Activated CD4-positive, alpha-beta memory T cell treated with anti-CD3 and anti-CD28 coated beads, Interleukin-2, amount 10 ng/mL, durations not matched to agents 7 days and 5 days (primary cell): ENCODE results near the gene TLX1. TPM values are rescaled to one million over a fixed set of nuclear protein-coding genes. Genes with fewer than 3 reads are reported as not detected.

Experiments
- CTCF ChIA-PET: fragments of 350-600 bp; sonication (Branson Sonifier 250); formaldehyde crosslinking; loops from one replicate; lab custom pipeline; 2021; ENCODE audit warnings: antibody characterized with exemption, inconsistent platforms; lab: Charles Lee
- POLR2A ChIA-PET: fragments of 350-600 bp; sonication (Branson Sonifier 250); formaldehyde crosslinking; loops from one replicate; lab custom pipeline; 2021; ENCODE audit warnings: antibody characterized with exemption; lab: Charles Lee
- DNase-seq: peaks from one replicate; pipeline ENCODE4 v3.0.0-alpha.2; 2020
- H3K27ac Mint-ChIP-seq: one replicate; pipeline ENCODE4 v1.8.0; 2021; ENCODE audit warnings: mild to moderate bottlenecking, mixed read lengths
- H3K27me3 Mint-ChIP-seq: one replicate; pipeline ENCODE4 v1.8.0; 2021; ENCODE audit warnings: mixed read lengths
- H3K36me3 Mint-ChIP-seq: one replicate; pipeline ENCODE4 v1.8.0; 2021; ENCODE audit warnings: low read depth, mixed read lengths
- H3K4me1 Mint-ChIP-seq: one replicate; pipeline ENCODE4 v1.8.0; 2021; ENCODE audit warnings: mixed read lengths
- H3K4me3 Mint-ChIP-seq: one replicate; pipeline ENCODE4 v1.8.0; 2021; ENCODE audit warnings: mild to moderate bottlenecking, mixed read lengths
- H3K9me3 Mint-ChIP-seq: one replicate; pipeline ENCODE4 v1.8.0; 2021; ENCODE audit warnings: mixed read lengths
- total RNA-seq, 2 experiments: library from RNA; stranded (reverse); gene quantifications; one replicate each; pipeline ENCODE4 v1.2.3, GENCODE V29; 2021

The TLX1 gene
- total RNA-seq, 2 experiments from 2014 or later, result not detected

DNA sequence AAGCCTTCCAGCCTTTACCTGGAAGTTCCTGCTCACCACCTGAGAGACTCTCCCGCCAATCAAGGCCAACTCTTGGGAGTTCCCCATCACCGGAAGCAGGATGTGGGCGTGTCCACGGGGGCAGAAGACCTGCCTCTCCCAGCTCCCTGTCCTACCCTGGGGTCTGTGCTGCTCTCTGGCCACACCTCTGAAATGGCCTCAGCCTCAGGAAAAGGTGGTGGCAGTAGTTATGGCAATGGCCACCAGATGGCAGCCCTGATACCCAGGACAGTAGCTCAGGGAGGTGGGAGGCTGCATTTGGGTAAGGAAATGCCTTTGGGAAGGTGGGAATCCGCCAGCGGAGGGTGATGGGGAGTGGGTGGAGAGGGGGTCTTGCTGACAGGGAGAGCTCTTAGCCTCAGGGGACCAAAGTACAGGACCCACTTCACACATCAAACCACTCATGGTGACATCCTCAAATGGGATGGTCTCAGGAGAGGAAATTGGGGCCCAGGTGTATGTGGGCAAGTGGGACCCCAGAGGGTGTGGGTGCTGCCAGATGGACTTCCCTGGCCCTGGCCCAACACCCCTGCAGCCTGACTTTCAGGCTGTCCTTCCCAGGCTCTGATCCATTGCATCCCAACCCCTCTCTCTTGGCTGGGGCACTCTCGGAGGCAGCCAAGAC is 35.4 kb upstream of the TLX1 start:
- DNase-seq, result peak; percentile 78
- Mint-ChIP-seq H3K4me3 (no peak overlapping the region), H3K4me1 (no peaks in the 10 kb centered on the region), H3K27me3 (peaks cover 21% of the 10 kb centered on the region), H3K9me3 (no peaks in the 10 kb centered on the region), H3K36me3 (no peaks in the 10 kb centered on the region), H3K27ac (no peak overlapping the region)
- POLR2A ChIA-PET, result interaction anchor here (1.3 to 2.6 kb wide), 3 partner anchors 34 to 46 kb away, joined by 3 to 12 read pairs (median 4); partner anchors contain the start of gene KAZALD1
- CTCF ChIA-PET, result interaction anchor here (0.7 to 13.2 kb wide), 26 partner anchors 9 to 474 kb away, joined by 3 to 307 read pairs (median 4); no protein-coding TSS in a partner anchor

DNA sequence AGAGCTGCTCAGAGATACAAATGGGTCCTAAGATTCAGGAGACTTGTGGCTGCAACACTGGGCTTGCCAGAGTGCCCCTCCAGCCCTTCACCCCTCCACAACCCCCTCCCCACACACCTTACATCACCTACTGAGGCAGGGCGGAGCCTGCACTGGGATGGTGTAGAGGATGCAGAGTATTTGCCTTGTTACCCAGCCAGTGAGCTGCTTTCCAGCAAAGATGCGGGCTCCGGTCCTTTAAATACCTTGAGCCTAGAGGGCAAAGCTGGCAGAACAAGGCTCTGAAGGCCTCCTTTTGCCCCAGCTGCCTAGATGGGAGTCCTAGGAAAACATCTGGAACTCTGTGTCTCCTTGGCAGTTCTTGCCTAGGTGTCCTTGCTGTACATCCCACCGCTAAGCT is 34.7 kb upstream of the TLX1 start:
- CTCF ChIA-PET, result interaction anchor here (0.8 to 13.2 kb wide), 12 partner anchors 10 to 139 kb away, joined by 4 to 307 read pairs (median 6); no protein-coding TSS in a partner anchor
- H3K4me3 Mint-ChIP-seq, result no peak overlapping the region
- POLR2A ChIA-PET, result interaction anchor here (2.6 kb wide), 1 partner anchor 46 kb away, joined by 12 read pairs; no protein-coding TSS in a partner anchor
- peaks cover 20% of the 10 kb centered on the region for H3K27me3 Mint-ChIP-seq
- no peak overlapping the region for H3K27ac Mint-ChIP-seq
- DNase-seq, result no peak
- no peaks in the 10 kb centered on the region for H3K4me1 Mint-ChIP-seq
- H3K36me3 Mint-ChIP-seq, result no peaks in the 10 kb centered on the region
- no peaks in the 10 kb centered on the region for H3K9me3 Mint-ChIP-seq

DNA sequence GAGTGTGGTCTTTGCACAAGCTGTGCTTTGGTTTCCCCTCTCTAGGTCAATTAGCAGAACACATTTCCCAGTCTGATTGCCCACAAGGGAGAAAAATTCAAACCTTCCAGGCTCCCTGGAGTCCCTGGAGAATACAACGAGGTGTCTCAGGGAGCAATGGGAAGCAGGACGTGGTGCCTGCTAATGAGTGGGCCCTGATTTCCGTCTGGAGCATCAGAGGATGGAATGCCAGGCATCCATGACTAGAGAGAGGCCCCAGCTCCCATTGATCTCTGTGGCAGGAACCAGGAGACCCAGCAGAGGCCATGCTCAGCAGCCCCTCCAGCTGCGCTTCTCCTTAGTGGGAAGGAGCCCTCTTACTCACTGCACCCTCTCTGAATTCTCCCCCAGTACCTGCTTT is 33.2 kb upstream of the TLX1 start:
- ChIA-PET CTCF (interaction anchor here (1.3 to 13.2 kb wide), 3 partner anchors 11 to 43 kb away, joined by 3 to 307 read pairs (median 21); no protein-coding TSS in a partner anchor), POLR2A (interaction anchor here (1.5 kb wide), 1 partner anchor 44 kb away, joined by 3 read pairs; no protein-coding TSS in a partner anchor)
- no peak for DNase-seq
- no peaks in the 10 kb centered on the region for H3K9me3 Mint-ChIP-seq
- H3K4me3 Mint-ChIP-seq, result no peak overlapping the region
- H3K27me3 Mint-ChIP-seq, result peaks cover 26% of the 10 kb centered on the region
- H3K4me1 Mint-ChIP-seq, result no peaks in the 10 kb centered on the region
- no peak overlapping the region for H3K27ac Mint-ChIP-seq
- no peaks in the 10 kb centered on the region for H3K36me3 Mint-ChIP-seq

DNA sequence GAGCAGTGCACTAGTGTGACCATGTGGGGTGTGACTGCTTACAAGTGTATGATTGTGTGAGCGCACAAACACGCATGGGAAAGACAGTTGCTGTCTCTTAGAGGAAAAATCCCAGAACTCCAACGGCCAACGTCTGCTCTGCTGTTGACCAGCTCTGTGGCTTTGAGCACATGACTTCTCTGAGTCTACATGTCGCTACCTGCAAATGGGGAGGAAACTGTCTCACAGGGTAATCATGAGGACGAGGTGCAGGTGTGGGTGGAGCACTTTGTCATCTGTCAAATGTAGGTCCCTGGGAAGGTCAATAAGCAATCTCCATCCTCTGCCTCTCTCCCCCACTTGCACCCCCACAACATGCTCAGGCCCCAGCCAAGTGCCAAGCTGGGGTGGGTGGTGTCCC is 31.2 kb upstream of the TLX1 start:
- H3K9me3 Mint-ChIP-seq, result no peaks in the 10 kb centered on the region
- H3K27ac Mint-ChIP-seq, result no peak overlapping the region
- H3K4me1 Mint-ChIP-seq, result no peaks in the 10 kb centered on the region
- ChIA-PET POLR2A (no interaction called here), CTCF (interaction anchor here (13.2 kb wide), 1 partner anchor 41 kb away, joined by 307 read pairs; no protein-coding TSS in a partner anchor)
- H3K4me3 Mint-ChIP-seq, result no peak overlapping the region
- H3K36me3 Mint-ChIP-seq, result no peaks in the 10 kb centered on the region
- no peak for DNase-seq
- H3K27me3 Mint-ChIP-seq, result peaks cover 37% of the 10 kb centered on the region

DNA sequence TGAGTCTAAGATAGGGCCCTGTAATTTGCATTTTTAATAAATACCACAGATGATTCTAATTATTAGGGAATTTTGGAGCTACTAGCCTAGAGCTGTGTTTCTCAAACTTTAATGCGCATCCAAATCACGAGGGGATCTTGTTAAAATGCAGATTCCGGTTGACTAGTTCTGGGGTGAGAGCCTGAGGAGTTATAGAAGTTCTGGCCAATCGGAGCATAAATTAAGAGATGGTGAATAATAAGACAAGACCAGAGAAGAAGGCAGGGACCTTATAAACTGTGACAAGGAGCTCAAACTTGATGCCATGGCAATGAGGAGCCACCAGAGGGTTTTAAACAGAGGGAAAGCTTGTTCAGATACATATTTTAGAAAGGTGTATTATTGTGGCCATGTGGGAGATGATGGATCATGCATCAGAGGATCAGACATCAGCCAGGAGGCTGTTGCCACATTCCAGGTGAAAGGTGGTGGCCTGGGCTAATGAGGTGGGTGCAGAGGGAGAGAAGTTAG is 29.7 kb upstream of the TLX1 start:
- POLR2A ChIA-PET, result no interaction called here
- Mint-ChIP-seq H3K9me3 (no peaks in the 10 kb centered on the region), H3K4me1 (no peaks in the 10 kb centered on the region), H3K4me3 (no peak overlapping the region), H3K27me3 (peaks cover 34% of the 10 kb centered on the region), H3K27ac (no peak overlapping the region), H3K36me3 (no peaks in the 10 kb centered on the region)
- no peak for DNase-seq
- CTCF ChIA-PET, result interaction anchor here (1.0 to 13.2 kb wide), 3 partner anchors 40 to 85 kb away, joined by 3 to 307 read pairs (median 3); no protein-coding TSS in a partner anchor

DNA sequence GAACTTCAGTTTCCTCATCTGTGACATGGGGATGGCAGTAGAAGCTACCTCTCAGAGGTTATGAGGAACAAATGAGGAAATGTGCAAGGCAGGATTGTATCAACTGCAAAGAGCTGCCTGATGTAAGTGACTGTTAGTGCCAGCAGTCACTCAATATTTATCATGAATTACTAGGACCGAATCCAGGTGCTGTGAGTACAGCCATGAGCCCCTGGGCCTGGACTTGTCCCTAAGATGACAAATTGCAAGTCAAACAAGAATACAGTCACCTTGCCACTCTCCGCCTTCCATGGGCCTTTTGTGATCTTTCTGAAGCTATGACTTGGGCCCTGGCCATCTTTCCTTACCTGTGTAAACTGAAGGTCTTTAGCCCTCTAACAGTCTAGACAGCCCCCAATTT is 27.7 kb upstream of the TLX1 start:
- Mint-ChIP-seq H3K9me3 (no peaks in the 10 kb centered on the region), H3K36me3 (no peaks in the 10 kb centered on the region), H3K4me3 (no peak overlapping the region), H3K4me1 (no peaks in the 10 kb centered on the region), H3K27ac (no peak overlapping the region), H3K27me3 (peaks cover 43% of the 10 kb centered on the region)
- ChIA-PET POLR2A (no interaction called here), CTCF (interaction anchor here (13.2 kb wide), 1 partner anchor 38 kb away, joined by 307 read pairs; no protein-coding TSS in a partner anchor)
- DNase-seq, result no peak

DNA sequence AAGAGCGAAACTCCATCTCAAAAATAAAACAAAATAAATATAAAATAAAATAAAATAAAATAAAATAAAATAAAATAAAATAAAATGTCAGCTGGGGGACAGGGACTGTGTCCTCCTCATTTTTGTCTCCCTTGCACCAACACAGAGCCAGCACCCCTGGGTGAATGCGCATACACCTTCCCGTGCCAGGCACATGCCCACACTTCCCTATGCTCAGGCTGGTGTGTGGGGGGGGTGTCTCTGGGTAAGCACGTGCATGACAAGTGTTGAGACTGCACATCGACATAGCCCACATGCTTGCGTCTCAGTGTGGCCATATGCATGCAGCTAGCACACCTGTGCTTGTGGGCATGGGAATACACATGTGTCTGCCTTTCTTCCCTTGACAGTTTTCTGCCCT is 24.7 kb upstream of the TLX1 start:
- Mint-ChIP-seq H3K9me3 (no peaks in the 10 kb centered on the region), H3K27ac (no peak overlapping the region), H3K27me3 (peaks cover 36% of the 10 kb centered on the region), H3K36me3 (no peaks in the 10 kb centered on the region), H3K4me1 (no peaks in the 10 kb centered on the region), H3K4me3 (no peak overlapping the region)
- DNase-seq, result no peak
- ChIA-PET CTCF (interaction anchor here (1.7 to 3.5 kb wide), 2 partner anchors 11 to 36 kb away, joined by 6 to 14 read pairs; no protein-coding TSS in a partner anchor), POLR2A (no interaction called here)

DNA sequence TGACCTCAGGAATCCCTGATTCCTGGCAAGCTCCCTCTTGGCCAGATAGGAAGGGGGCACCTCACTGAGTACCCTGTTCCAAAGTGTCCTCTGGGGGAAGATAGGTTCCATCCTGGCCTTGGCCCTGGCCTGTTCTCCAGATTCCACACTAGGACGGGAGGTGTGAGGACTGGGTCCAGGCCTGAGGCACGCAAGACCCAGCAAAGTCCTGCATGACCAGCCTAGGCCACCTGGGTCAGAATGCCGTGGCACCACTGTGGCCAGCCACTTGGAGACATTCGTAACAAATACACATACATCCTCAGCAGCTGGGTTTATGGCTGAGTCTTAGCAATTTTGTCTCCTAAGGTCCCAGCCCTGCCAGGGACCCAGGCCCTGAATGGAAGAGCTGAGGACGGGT is 23.3 kb upstream of the TLX1 start:
- H3K27ac Mint-ChIP-seq, result no peak overlapping the region
- no peaks in the 10 kb centered on the region for H3K4me1 Mint-ChIP-seq
- CTCF ChIA-PET, result interaction anchor here (1.7 to 3.5 kb wide), 2 partner anchors 12 to 34 kb away, joined by 6 to 14 read pairs; no protein-coding TSS in a partner anchor
- no peak for DNase-seq
- no peak overlapping the region for H3K4me3 Mint-ChIP-seq
- H3K9me3 Mint-ChIP-seq, result no peaks in the 10 kb centered on the region
- no peaks in the 10 kb centered on the region for H3K36me3 Mint-ChIP-seq
- H3K27me3 Mint-ChIP-seq, result peaks cover 33% of the 10 kb centered on the region
- POLR2A ChIA-PET, result interaction anchor here (1.4 kb wide), 1 partner anchor 15 kb away, joined by 5 read pairs; no protein-coding TSS in a partner anchor

DNA sequence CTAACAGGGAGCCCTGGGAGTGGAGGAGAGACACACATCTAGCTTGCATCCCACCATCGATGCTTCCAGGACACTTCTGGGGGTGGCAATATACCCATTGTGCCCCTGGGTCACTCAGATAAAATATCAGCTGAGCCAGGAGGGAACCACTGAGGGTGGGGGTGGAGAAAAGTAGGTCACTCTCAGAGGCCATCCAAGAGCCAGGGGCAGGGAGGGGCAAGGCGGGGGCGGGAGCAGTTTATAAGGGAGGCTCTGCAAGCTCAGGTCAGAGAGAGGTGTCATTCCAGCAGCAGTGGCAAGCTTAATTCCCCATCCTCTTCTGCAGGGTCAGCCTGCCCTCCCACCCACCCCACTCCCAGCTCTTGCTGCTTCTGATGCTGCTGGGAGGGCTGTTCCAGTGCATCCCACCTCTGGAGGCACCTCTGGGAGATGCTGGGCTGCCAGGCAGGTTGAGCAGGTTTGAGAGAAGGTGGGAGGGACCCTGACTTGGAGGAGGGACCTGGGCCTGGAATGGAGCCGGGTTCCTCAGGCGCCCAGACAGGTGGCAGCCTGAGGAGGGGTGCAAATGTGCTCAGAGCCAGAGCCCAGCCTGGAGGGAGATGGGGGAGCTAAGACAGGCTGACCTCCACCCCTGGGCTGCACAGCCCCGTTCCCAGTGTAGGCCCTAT is 20.1 kb upstream of the TLX1 start:
- H3K4me3 Mint-ChIP-seq, result no peak overlapping the region
- H3K9me3 Mint-ChIP-seq, result no peaks in the 10 kb centered on the region
- ChIA-PET POLR2A (no interaction called here), CTCF (no interaction called here)
- H3K36me3 Mint-ChIP-seq, result no peaks in the 10 kb centered on the region
- H3K27me3 Mint-ChIP-seq, result peaks cover 40% of the 10 kb centered on the region
- H3K4me1 Mint-ChIP-seq, result no peaks in the 10 kb centered on the region
- no peak overlapping the region for H3K27ac Mint-ChIP-seq
- no peak for DNase-seq

DNA sequence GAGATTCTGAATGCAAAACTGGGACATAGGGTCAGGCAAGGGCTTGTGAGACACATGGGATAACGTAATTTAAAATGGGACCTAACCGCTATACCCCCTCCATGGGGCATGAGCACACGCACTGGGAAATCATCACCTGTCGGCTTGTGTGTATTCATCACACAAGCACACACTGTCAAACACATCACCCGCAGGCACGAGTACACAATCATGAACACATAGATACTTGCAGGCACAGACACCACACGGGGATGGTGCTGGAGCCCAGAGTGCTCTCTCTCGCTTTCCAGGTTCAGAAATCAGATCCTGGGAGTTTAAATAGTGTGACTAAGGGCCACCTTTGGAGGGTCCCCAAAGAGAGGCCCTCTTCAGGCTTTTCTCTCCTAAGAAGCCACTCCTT is 19.6 kb upstream of the TLX1 start:
- Mint-ChIP-seq H3K4me1 (no peaks in the 10 kb centered on the region), H3K36me3 (no peaks in the 10 kb centered on the region), H3K27ac (no peak overlapping the region), H3K27me3 (peaks cover 40% of the 10 kb centered on the region), H3K4me3 (no peak overlapping the region), H3K9me3 (no peaks in the 10 kb centered on the region)
- ChIA-PET CTCF (no interaction called here), POLR2A (no interaction called here)
- DNase-seq, result no peak

DNA sequence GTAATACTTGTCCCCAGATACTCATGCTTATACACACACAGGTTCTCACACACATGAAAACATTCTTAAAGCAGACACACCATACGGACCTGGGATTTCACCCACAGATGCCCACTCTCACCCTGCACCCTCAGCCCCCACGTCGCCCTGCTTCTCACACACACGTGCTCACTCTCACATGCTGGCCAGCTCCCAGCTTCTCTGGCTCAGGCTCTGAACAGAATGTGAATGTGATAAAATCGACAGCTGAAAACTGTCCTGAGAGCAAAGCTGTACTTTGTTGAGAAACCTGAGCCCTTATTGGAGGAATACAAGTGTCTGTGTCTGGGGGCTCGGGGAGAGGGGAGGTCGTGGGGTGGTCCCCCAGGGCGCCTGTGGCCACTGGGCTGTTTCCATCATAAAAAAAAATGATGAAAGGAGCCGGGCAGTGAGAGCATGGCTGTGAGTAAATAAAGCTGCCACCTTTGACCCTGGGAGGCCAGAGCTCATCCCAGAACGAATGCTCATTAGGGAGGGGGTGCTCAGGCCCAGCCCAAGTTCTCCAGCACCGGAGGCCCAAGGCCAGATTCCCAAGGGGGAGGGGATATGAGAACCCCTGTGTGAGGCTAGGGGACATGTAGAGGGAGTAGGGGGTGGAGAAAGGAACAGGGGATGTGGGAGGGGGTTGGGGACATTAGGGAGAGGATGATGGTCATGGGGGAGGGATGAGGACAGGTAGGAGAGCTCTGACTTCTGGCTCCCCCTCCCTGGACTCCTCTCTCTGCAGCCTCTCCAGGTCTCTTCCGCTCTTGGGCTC is 18.1 kb upstream of the TLX1 start:
- ChIA-PET CTCF (interaction anchor here (1.1 kb wide), 1 partner anchor 18 kb away, joined by 5 read pairs; no protein-coding TSS in a partner anchor), POLR2A (no interaction called here)
- Mint-ChIP-seq H3K36me3 (no peaks in the 10 kb centered on the region), H3K27ac (no peak overlapping the region), H3K9me3 (no peaks in the 10 kb centered on the region), H3K4me1 (no peaks in the 10 kb centered on the region), H3K4me3 (no peak overlapping the region), H3K27me3 (peaks cover 34% of the 10 kb centered on the region)
- DNase-seq, result no peak

DNA sequence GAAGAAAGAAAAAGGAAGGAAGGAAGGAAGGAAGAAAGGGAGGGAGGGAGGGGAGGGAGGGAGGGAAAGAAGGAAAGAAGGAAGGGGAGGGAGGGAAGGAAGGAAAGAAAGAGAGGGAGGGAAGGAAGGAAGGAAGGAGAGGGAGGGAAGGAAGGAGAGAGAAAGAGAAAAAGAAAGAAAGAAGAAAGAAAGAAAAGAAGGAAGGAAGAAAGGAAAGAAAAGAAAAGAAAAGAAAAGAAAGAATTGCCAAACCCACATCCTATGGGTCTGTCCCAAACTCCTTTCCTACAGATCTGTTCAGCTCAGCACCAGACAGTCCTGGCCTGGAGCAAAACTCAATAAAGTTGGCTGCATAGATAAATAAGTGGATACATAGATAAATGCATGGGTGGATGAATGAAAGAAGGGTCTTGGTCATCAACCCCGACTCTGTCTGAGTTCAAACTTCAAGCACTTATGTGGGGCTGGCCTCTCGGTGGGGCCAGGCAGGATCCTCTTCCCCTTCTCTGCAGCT is 17.2 kb upstream of the TLX1 start:
- CTCF ChIA-PET, result interaction anchor here (1.1 kb wide), 1 partner anchor 19 kb away, joined by 5 read pairs; no protein-coding TSS in a partner anchor
- Mint-ChIP-seq H3K4me1 (no peaks in the 10 kb centered on the region), H3K27ac (no peak overlapping the region), H3K9me3 (no peaks in the 10 kb centered on the region), H3K36me3 (no peaks in the 10 kb centered on the region), H3K27me3 (peaks cover 37% of the 10 kb centered on the region), H3K4me3 (no peak overlapping the region)
- POLR2A ChIA-PET, result no interaction called here
- DNase-seq, result no peak
